DMS 273 treated with DMSO at 0.1 percent for 48 hours (cell line): Measurements from ENCODE around the gene KIF18B.

Experiments
- DNase-seq: peaks from one replicate; lab custom pipeline; 2025; lab: John Stamatoyannopoulos, UW

The KIF18B gene

DNA sequence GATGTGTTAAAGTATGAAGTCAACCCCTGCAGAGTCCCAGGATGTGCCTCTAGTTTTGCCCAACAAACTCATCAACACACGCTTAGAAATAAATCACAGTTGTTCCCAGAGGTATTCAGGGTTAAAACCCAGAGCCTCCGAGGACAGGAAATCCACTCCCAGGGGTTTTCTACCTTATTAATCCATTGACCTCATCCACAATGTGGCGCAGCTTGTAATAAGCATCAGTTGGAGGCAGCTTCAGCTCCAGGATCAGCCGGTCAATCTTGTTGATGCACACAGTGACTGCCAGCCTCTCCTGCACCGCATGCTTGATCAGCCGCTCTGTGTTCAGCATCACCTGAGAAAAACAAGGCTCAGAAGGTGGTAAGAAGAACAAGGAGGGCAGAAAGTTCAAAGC, 71.8 kb downstream of the KIF18B start:
- DNase-seq, result no peak
